ENCODE data around the gene NCKAP5.

DNA sequence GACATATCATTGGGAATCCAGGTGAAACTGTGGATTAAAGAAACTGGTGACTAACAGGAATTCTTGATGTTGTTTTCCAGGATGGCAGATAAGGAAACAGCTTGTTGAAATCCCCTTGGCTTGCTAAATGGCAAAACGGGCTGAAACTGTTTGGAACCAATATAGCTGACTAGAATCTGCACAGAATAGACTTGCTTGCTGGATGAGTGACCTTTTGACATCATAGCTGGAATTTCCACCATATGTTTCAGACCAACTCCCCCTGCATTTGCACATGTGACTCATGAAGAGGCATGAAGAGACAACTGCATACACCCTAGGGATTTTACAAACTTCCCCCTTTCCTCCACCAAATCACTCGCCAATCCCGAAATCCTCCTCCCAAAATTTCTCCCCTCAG, 810.6 kb downstream of the NCKAP5 start:
- TF ChIP-seq CTCF (IDR thresholded peaks at IDR 0.05) (no peak), POLR2A (IDR thresholded peaks at IDR 0.05) (no peak)
